HL-60/S4 (cell line): ENCODE measurements around the gene ADAM29.
"Not testable (repeated sequence)": the region's sequence is repeated elsewhere in the genome, so short reads cannot be mapped to it uniquely, and the experiment has no call there.

Experiments
- in situ Hi-C: fragments of 300-500 bp; cut with MboI; formaldehyde crosslinking; loops from 2 replicates; pipeline ENCODE4 v1.14.3; 2022; ENCODE audit warnings: low sequenced_read_pairs

The ADAM29 gene

GRCh38 chr4:174918058-174918457 is at the start of gene ADAM29:
ADAM29 (plus strand) TSS chr4:174918358; CDS start chr4:174975526, 57,168 bp downstream.
- in situ Hi-C loops: no loop called here

DNA sequence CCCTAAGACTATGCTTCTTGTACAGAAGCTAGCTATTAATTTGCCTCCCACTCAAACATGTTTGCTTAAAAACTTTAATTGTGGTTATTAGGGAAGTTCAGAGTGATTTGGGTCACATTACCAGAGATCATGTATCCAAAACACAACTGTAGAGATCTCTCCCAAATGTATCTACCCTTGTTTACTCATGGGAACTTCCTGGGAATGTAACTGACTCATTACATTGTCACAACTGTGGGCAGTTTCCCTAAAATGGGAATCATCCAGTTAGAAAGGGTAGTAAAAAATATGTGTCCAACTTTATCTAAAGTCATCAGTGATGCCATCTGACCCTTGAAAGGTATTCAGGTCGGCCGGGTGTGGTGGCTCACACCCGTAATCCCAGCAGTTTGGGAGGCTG is 48.8 kb upstream of the ADAM29 start:
- in situ Hi-C loops: no loop called here

GRCh38 chr4:174870311-174870710 is 47.8 kb upstream of the ADAM29 start:
- in situ Hi-C loops: no loop called here

DNA sequence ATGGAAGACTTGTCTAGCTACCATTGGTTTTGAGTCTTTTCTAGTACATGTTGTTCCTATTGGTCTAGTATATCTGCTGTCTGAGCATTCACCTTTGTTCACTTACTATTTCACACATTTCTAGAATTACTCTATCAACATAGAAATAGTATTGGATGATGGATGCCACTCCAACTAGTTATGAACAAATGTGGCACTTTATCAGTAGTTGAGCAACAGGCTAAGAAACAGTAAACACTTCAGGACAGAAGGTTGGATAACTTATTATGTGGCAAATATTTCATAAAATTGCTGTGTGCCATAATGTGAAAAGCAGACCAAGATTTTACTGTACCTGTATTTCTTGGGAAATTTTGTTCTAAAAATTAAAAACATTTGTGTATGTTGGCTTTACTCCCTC is 46.8 kb upstream of the ADAM29 start:
- in situ Hi-C loops: no loop called here

GRCh38 chr4:174873146-174873545 is 45.0 kb upstream of the ADAM29 start:
- in situ Hi-C loops: not testable (repeated sequence)

GRCh38 chr4:174873931-174874330 is 44.2 kb upstream of the ADAM29 start:
- in situ Hi-C loops: no loop called here

GRCh38 chr4:174874898-174875297 is 43.3 kb upstream of the ADAM29 start:
- in situ Hi-C loops: no loop called here

DNA sequence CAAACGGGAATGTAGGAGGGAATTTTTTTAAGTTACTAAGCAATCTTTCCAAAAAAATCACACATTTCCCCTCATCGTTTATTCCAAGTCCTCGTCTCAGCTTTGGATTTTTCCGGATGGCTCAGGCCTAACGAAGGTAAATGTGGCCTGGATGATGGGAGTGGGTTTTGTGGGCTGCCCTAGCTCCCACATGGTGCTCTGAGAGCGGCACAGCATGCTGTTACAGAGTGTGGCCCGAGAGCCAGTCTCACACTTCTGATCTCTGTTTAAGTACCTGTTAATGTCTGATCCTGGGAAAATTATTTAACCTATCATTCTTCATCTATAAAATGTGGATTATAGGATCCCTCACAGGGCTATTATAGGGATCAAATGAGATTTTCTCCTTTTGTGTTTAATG is 38.2 kb upstream of the ADAM29 start:
- in situ Hi-C loops: no loop called here

DNA sequence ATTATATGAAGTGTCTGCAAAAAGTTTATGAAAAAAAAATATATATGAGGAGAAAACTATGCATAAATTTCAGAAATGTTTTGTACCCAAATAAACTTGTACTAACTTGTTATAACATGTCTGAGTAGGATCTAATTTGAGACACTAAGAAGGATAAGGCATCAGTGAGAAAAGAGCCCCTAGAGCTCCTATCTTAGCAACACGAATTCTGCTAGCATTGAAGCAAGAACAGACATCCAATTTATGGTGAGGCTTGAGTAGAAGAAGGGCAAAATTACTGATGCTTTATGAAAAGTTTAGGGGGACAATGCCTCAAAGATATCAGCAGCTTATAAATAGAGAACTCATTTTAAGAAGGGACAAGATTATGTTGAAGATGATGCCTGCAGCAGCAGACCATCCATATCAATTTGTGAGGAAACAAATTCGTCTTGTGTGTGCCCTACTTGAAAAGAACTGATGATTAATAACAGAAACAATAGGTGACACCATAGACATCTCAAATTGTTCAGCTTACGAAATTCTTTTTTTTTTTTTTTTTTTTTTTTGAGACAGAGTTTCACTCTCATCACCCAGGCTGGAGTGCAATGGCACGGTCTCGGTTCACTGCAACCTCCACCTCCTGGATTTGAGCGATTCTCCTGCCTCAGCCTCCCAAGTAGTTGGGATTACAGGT is 35.7 kb upstream of the ADAM29 start:
- in situ Hi-C loops: no loop called here

GRCh38 chr4:174907508-174907907 is 10.7 kb upstream of the ADAM29 start:
- in situ Hi-C loops: no loop called here

- in situ Hi-C loops: no loop called here
Measured at GRCh38 chr4:174910271-174910670, 7.9 kb upstream of the ADAM29 start.

- in situ Hi-C loops: no loop called here
Measured at GRCh38 chr4:174912919-174913543, 5.1 kb upstream of the ADAM29 start.

DNA sequence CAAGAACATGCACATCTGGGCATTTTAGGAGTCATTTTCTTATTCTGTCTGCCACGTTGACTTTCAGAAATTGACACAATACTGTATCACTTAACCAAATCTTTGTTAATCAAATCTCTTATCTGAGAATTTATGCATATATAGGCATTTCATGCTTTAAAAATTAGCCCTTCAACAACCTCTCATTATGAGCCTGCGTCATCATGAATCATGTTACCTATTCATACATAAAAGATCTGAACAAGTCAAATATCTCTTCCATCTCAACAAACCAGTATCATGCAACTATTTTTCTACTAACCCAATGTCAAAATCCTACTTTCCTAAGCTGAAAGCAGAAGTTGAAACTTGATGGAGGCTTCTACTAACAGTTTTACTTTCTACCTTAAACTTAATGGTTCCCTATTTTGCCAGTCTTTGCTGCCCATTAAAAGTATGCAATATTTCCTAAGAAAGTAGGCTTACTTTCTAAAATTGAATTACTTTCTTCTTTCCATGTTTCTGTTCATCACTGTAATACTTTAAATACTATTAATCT is 1.8 kb downstream of the ADAM29 start:
- in situ Hi-C loops: no loop called here

DNA sequence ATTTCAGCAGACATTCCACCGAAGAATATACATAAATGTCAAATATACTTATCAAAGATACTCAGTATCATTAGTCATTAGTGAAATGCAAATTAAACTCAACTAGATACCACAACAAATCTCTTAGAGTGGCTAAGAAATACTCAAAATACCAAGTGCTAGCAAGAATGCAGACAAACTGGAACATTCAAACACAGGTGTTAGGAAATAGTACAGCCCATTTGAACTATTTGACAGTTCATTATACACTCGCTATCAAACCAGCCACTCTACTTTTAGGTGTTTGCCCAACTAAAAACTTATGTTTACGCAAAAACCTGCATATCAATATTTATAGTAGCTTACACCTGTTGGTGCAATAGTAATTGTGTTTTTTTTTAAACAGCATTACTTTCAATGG is 8.8 kb downstream of the ADAM29 start:
- in situ Hi-C loops: no loop called here

GRCh38 chr4:174928174-174928573 is 10.0 kb downstream of the ADAM29 start:
- in situ Hi-C loops: no loop called here

- in situ Hi-C loops: no loop called here
Measured at GRCh38 chr4:174928575-174929253, 10.6 kb downstream of the ADAM29 start.

GRCh38 chr4:174929346-174929745 is 11.2 kb downstream of the ADAM29 start:
- in situ Hi-C loops: no loop called here

- in situ Hi-C loops: no loop called here
Measured at GRCh38 chr4:174930895-174931294, 12.7 kb downstream of the ADAM29 start.

- in situ Hi-C loops: no loop called here
Measured at GRCh38 chr4:174933083-174933482, 14.9 kb downstream of the ADAM29 start.

- in situ Hi-C loops: no loop called here
Measured at GRCh38 chr4:174934360-174934759, 16.2 kb downstream of the ADAM29 start.

DNA sequence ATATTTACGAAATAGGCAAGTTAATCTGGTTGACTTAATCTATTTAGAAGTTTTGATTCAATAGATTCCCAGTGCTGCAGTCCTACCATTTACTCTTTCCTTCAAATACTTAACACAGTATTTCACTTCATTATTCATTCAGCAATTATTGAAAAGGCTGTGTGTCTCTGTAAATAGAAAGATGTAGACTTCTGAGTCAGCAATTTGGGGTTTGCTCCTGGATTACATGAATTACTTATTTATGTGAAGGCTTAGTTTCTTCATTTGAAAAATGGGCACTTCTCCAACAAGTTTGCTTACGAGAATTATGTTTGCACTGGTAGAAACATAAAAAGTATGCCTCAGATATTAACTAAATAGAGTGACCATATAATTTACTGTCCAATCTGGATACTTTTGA is 17.4 kb downstream of the ADAM29 start:
- in situ Hi-C loops: no loop called here

DNA sequence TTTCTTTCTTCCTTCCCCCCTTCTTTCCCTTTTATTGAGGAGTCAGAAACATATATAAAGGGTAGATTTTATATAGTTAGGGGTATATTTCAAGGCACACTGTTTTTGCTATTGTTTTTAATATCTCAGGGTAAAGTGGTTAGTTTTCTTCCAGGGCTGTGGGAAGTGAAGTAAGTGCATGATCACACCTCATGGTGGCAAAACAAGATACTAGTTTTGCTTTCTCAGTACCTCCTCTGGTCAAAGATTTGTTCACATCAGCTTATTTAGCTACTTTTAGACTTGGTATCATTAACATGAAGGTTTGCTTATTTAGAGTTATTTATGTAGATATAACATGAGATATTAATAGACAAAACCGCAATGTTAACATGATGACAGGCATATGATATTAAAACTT is 21.8 kb downstream of the ADAM29 start:
- in situ Hi-C loops: no loop called here
